A673 (cell line): ENCODE measurements around the gene DUSP1.

Experiments used
- EZH2 ChIP-seq: fragments of 200-600 bp; sonication (generic); IDR thresholded peaks from 2 replicates; pipeline ENCODE4 v1.6.1; 2017; ENCODE audit warnings: borderline replicate concordance, low read depth, mild to moderate bottlenecking, mixed read lengths, antibody characterized with exemption, low read length; ENCODE audit not compliant: poor library complexity, severe bottlenecking
- TF ChIP-seq, protein P1 (sequence below): fragments of 300-800, 200-600 bp; sonication (generic); conservative IDR thresholded peaks from 2 replicates; pipeline ENCODE4 v1.5.1; 2017; ENCODE audit warnings: low read depth, mild to moderate bottlenecking, antibody characterized with exemption, low read length, moderate library complexity, mixed read lengths

DNA sequence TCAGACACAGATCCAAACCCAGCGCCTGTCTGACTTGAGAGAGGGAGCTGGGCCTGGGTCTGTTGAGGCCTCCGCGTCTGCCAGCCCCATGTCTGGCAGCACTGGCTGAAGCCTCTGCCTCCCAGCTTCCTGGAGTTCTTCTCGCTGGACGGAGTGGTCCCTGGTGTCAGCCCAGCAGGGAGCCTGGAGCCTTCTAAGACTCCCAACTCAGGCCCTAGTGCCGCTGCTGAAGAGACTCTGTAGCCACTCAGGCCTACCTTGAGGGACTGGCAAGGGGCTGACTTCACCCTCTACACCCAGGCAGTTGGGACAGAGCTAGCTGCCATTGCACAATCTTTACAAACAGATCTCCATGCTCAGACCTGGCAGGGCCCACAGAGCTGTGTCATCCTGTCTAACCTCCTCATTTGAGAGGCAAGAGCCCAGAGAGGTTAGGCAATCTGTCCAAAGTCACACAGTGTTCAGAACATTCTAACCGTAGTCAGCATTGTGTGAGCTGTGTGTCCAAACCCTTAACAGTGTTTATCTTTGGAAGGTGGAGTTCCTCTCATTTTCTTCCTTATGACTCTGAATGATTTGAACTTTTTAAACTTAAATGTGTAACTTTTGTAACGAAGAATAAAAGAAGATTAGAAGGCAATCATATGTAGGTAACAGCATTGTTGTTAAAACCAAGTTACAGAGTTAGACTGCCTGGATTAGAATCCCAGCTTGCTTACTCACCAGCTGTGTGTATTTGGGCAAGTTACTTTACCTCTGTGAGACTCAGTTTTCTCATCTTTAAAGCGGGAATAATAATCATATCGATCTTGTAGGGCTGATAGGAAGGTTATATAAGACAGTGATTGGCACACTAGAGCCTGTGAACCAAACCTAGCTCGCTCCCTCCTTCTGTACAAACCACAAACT is 4.6 kb upstream of the DUSP1 start:
- TF ChIP-seq, protein P1, sequence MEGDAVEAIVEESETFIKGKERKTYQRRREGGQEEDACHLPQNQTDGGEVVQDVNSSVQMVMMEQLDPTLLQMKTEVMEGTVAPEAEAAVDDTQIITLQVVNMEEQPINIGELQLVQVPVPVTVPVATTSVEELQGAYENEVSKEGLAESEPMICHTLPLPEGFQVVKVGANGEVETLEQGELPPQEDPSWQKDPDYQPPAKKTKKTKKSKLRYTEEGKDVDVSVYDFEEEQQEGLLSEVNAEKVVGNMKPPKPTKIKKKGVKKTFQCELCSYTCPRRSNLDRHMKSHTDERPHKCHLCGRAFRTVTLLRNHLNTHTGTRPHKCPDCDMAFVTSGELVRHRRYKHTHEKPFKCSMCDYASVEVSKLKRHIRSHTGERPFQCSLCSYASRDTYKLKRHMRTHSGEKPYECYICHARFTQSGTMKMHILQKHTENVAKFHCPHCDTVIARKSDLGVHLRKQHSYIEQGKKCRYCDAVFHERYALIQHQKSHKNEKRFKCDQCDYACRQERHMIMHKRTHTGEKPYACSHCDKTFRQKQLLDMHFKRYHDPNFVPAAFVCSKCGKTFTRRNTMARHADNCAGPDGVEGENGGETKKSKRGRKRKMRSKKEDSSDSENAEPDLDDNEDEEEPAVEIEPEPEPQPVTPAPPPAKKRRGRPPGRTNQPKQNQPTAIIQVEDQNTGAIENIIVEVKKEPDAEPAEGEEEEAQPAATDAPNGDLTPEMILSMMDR: no peak
- TF ChIP-seq EZH2: no peak
